GM12801 (cell line): ENCODE data around the gene NTNG2.

Experiments used
- CTCF ChIP-seq: IDR thresholded peaks from one replicate; pipeline ENCODE4 v1.5.1; 2011; ENCODE audit warnings: control low read depth; ENCODE audit not compliant: insufficient read length; ENCODE audit errors: extremely low read depth

NTNG2 gene

GRCh38 chr9:132224645-132225044, 62.8 kb downstream of the NTNG2 start:
- no peak for TF ChIP-seq CTCF

GRCh38 chr9:132226571-132227430, 64.9 kb downstream of the NTNG2 start:
- no peak for TF ChIP-seq CTCF

- no peak for TF ChIP-seq CTCF
These were observed 66.2 kb downstream of the NTNG2 start for GRCh38 chr9:132228062-132228461.

GRCh38 chr9:132230605-132231004, 68.7 kb downstream of the NTNG2 start:
- TF ChIP-seq CTCF: no peak

GRCh38 chr9:132231019-132231701, 69.3 kb downstream of the NTNG2 start:
- TF ChIP-seq CTCF: no peak

- TF ChIP-seq CTCF: no peak
These were observed 70.7 kb downstream of the NTNG2 start for GRCh38 chr9:132232522-132232921.

GRCh38 chr9:132233138-132233537, 71.3 kb downstream of the NTNG2 start:
- no peak for TF ChIP-seq CTCF
